ENCODE measurements around the gene USP40. TPM values are rescaled to one million over a fixed set of nuclear protein-coding genes. Genes with fewer than 3 reads are reported as not detected.

Gene USP40
- total and polyA plus RNA-seq, 3 donors from 2014 or later = 42.0 to 87.3 (median 70.2) TPM

DNA sequence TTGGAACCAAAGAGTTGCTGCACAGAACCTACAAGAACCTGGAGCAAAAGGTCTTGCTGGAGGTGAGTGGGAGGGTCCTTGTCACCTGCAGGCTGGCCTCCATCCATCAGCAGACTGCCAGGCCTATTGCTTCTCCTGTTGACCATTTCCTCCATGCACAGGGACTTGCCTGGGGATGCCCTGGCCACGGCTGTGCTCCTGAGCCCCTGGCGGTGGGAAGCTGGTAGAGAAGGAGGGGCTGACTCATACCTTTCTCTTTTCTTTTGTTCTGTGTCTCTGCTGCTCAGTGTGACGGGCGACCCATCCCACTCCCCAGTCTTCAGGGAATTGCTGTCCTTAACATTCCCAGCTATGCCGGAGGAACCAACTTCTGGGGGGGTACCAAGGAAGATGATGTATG, 109.6 kb downstream of the USP40 start:
- no peak for DNase-seq
- H3K4me3 ChIP-seq = no peak overlapping the region
- 93 to 94% methylated on average over 5 of the region's 5 CpGs for WGBS, 2 donors
- H3K4me1 ChIP-seq = no peaks in the 10 kb centered on the region
- H3K9me3 ChIP-seq = no peaks in the 10 kb centered on the region
- H3K27me3 ChIP-seq = no peaks in the 10 kb centered on the region
- intact Hi-C loops (cut with DNase I; ENCODE audit: low total_unique reads) = no loop called here
- H3K27ac ChIP-seq = no peak overlapping the region
- no peaks in the 10 kb centered on the region for H3K36me3 ChIP-seq (ENCODE audit: low read depth, missing control alignments)
- no peak for TF ChIP-seq CTCF (IDR thresholded peaks at IDR 0.05)
- no peak for TF ChIP-seq POLR2A (IDR thresholded peaks at IDR 0.05)

GRCh38 chr2:233456111-233456510, 110.5 kb downstream of the USP40 start:
- TF ChIP-seq CTCF (IDR thresholded peaks at IDR 0.05) (no peak), POLR2A (IDR thresholded peaks at IDR 0.05) (no peak)
- no peaks in the 10 kb centered on the region for H3K36me3 ChIP-seq (ENCODE audit: low read depth, missing control alignments)
- intact Hi-C loops (cut with DNase I; ENCODE audit: low total_unique reads) = no loop called here

DNA sequence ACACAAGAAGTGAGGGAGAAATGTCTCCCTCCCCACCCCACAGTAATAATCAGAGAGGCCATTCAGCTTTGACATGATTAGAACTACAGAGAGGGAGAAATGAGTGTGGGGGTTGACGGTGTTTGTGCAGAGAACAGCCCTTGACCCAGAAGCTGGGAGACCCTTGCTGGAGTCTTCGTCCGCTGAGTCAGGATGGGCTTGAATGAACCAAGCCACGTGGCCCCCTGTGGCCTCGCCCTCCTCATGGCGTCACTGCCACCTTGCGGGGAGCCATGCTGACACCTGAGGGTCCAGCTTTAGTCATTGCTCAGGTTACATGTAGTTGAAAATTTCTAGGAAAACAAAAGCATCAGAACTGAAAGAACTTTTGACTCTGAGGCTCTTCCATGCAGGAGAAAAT, 111.1 kb downstream of the USP40 start:
- no peak overlapping the region for H3K27ac ChIP-seq
- 92 to 96% methylated on average over 7 of the region's 7 CpGs for WGBS, 2 donors
- H3K4me3 ChIP-seq = no peak overlapping the region
- H3K27me3 ChIP-seq = no peaks in the 10 kb centered on the region
- H3K36me3 ChIP-seq (ENCODE audit: low read depth, missing control alignments) = no peaks in the 10 kb centered on the region
- no peaks in the 10 kb centered on the region for H3K9me3 ChIP-seq
- intact Hi-C loops (cut with DNase I; ENCODE audit: low total_unique reads) = no loop called here
- H3K4me1 ChIP-seq = no peaks in the 10 kb centered on the region
- no peak for TF ChIP-seq CTCF (IDR thresholded peaks at IDR 0.05)
- no peak for TF ChIP-seq POLR2A (IDR thresholded peaks at IDR 0.05)
- DNase-seq = no peak

More at GRCh38 chr2:233456111-233456510, 110.5 kb downstream of the USP40 start:
- no peak overlapping the region for H3K27ac ChIP-seq
- DNase-seq = no peak
- 93 to 94% methylated on average over 11 of the region's 11 CpGs for WGBS, 2 donors
- H3K27me3 ChIP-seq = no peaks in the 10 kb centered on the region
- H3K4me1 ChIP-seq = no peaks in the 10 kb centered on the region
- H3K9me3 ChIP-seq = no peaks in the 10 kb centered on the region
- no peak overlapping the region for H3K4me3 ChIP-seq

DNA sequence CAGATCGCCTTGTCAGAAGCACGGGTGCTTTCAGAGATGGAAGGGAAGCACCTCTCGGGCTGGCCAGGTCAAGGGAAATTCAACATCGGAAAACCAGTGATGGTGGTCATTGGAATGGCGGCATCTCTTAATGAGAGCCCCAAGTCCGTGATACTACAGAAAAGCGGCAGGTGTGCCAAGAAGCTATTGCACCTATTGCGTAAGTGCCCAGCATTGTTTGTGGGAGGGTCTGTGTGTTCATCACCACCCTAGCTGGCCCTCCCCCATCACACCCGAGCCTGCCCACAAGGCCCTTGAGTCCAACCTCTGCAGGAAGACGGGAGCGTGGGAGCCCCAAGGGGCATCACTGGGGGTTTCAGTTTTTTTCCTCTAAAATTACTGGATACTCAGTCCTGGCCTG, 111.6 kb downstream of the USP40 start:
- H3K36me3 ChIP-seq (ENCODE audit: low read depth, missing control alignments) = no peaks in the 10 kb centered on the region
- no peak for DNase-seq
- TF ChIP-seq CTCF (IDR thresholded peaks at IDR 0.05) = no peak
- TF ChIP-seq POLR2A (IDR thresholded peaks at IDR 0.05) = no peak
- H3K4me1 ChIP-seq = no peaks in the 10 kb centered on the region
- no peak overlapping the region for H3K27ac ChIP-seq
- 95 to 98% methylated on average over 9 to 11 of the region's 11 CpGs for WGBS, 2 donors
- no peaks in the 10 kb centered on the region for H3K27me3 ChIP-seq
- no peak overlapping the region for H3K4me3 ChIP-seq
- intact Hi-C loops (cut with DNase I; ENCODE audit: low total_unique reads) = no loop called here
- no peaks in the 10 kb centered on the region for H3K9me3 ChIP-seq

DNA sequence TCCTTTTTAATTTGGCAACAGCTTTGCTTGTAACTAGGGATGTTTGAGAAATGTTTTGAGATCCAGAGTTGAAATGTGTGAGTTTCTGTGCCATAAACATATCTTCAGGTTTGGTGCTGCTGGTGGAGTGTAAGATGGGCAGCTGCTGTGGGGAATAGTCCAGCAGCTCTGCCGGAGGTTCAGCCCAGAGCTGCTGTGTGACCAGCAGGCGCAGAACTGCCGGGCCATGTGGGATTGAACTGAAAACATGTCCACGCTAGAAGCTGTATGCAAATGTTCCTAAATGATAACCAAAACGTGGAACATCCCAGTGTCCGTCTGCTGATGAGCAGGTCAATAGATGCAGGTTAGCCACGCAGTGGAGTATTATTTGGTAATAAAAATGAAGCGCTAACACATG, 112.7 kb downstream of the USP40 start:
- H3K4me3 ChIP-seq = no peak overlapping the region
- H3K27me3 ChIP-seq = no peaks in the 10 kb centered on the region
- WGBS, 2 donors = 84 to 87% methylated on average over 8 of the region's 8 CpGs
- H3K4me1 ChIP-seq = no peaks in the 10 kb centered on the region
- no peaks in the 10 kb centered on the region for H3K9me3 ChIP-seq
- H3K27ac ChIP-seq = no peak overlapping the region
- DNase-seq = no peak
- intact Hi-C loops (cut with DNase I; ENCODE audit: low total_unique reads) = no loop called here
- no peaks in the 10 kb centered on the region for H3K36me3 ChIP-seq (ENCODE audit: low read depth, missing control alignments)
- TF ChIP-seq POLR2A (IDR thresholded peaks at IDR 0.05) (no peak), CTCF (IDR thresholded peaks at IDR 0.05) (no peak)

Measured in testis (tissue), 3 donors.